NCI-H510A treated with DMSO at 0.1 percent for 48 hours (cell line): ENCODE results near the gene JAM2.
A peak's percentile ranks its signal among the peaks of the same experiment; 100 is the strongest.

Source experiments
- DNase-seq: peaks from one replicate; lab custom pipeline; 2025; lab: John Stamatoyannopoulos, UW

Gene JAM2

DNA sequence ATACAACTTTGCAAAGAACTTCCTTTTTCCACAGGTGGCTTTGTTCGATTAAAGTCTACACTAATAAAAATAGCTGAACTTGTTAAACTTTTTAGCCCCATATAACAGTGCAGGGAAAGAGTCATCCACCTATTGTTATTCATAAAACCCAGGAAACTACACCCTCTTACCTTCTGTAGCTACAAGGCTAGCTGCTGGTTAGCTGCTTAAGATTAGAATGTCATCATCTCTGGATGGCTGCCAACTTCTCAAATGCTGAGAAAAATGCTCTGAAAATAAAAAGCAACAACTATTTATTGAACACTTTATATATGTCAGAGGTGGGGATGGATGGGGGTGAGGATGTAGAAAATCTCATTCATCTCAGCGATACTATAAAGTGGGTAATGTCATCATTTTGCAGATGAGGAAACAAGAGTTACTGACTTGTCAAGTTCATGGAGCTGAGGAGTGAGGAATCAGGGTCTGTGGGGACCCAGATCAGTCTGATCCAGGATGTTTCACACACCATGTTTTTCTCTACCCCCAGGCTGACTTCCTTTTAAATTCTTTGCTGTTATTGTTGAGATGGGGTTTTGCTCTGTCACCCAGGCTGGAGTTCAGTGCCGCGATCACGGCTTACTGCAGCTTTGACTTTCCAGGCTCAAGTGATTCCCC is 78.6 kb downstream of the JAM2 start:
- no peak for DNase-seq

DNA sequence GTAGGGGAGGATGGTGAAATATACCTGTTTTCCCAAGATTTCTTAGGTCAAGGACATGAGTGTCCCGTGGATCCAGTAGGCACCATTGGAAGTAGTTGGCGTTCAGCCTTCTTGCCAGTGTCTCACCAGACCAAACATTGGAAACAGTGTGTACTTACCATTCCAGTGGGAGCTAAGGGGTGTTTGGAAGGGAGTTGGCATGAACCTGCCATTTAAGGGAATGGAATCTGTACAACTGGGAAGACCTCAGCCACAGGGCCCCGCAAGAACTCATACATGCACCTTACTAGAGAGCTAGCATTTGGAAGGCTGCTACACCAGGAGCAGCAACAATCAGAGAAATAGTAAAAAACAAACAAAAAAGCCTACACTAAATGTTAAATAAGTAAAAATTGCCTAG is 82.9 kb downstream of the JAM2 start:
- DNase-seq = no peak

DNA sequence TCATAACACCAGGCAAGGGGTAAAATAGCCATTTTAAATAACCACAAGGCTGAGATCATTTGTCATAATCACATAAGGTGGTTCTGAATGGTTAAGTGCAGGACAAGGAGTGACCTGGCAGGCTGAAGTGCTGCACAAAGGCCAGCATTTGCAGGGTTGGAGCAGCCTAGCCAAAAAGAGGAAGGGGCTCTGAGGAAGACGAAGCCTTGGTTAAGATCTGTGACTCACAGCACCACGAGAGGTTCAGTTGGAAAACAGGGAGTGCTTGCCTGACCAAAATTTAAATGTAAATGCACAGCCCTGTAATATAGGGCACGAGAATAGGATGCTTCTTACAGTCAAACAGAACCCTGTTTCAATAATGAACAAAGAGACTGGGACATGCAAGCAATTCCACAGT is 83.6 kb downstream of the JAM2 start:
- DNase-seq = no peak

DNA sequence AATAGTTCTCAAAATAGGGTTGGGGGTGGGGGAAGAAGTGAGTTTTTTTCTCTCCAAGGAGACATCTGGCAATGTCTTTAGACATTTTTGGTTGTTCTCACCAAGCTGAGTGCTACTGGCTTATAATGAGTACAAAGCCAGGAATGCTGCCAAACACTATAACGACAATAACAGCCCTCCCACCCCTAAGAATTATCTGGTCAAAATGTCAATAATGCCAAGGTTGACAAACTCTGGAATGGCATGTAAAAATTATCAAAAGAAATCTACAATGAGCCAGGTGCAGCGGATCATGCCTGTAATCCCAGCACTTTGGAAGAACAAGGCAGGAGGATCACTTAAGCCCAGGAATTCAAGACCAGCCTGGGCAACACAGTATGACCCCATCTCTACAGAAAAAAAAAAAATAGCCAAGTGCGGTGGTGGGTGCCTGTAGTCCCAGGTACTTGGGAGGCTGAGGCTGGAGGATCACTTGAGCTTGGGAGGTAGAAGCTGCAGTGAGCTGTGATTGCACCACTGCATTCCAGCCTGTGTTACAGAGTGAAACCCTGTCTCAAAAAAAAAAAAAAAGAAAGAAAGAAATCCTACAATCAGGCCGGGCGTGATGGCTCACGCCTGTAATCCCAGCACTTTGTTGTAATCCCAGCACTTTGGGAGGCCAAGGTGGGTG is 93.2 kb downstream of the JAM2 start:
- no peak for DNase-seq

DNA sequence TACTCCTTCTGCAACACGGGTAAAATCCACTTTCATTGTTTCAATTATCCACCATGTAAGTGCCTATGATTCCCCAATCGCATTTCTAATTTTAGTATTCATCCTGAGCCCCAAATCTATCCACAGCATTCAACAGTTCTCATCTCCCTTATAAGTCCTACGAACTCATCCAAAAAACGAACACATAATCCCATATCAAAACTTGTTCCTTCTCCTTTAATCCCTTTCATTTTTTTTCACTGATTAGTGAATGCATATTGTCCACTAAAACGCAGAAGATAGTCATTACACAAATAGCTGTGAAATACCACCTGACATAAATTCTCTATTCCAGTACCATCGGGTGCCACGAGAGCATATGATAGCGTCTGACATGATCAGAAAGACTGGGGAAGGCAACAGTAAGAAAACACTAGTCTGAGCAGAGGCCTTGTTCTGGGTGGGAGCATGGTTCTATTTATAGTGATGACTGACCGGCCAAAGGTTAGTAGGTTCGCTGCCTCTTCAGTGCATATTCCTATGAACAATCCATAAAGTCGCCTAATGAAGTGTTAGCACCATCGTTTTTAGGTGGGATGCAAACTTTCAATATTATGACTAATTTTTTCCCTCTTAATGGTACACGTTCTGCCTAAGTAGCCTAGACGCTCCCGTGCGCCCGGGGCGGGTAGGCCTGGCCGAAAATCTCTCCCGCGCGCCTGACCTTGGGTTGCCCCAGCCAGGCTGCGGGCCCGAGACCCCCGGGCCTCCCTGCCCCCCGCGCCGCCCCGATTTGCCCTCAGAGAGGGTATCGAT is 95.0 kb downstream of the JAM2 start:
- DNase-seq = peak; percentile 4

DNA sequence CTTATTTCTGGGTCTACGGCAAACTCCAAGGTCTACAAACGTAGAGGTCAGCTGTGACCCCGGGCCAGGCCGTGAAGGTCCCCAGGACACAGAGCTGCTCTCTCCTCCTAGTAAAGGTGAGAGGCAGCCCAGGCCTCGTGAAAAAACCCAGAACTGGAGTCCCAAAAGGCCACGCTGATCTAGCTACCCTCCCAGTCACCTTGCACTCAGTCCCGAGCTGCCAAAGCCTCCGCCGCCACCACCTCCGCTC is 95.5 kb downstream of the JAM2 start:
- DNase-seq = no peak

DNA sequence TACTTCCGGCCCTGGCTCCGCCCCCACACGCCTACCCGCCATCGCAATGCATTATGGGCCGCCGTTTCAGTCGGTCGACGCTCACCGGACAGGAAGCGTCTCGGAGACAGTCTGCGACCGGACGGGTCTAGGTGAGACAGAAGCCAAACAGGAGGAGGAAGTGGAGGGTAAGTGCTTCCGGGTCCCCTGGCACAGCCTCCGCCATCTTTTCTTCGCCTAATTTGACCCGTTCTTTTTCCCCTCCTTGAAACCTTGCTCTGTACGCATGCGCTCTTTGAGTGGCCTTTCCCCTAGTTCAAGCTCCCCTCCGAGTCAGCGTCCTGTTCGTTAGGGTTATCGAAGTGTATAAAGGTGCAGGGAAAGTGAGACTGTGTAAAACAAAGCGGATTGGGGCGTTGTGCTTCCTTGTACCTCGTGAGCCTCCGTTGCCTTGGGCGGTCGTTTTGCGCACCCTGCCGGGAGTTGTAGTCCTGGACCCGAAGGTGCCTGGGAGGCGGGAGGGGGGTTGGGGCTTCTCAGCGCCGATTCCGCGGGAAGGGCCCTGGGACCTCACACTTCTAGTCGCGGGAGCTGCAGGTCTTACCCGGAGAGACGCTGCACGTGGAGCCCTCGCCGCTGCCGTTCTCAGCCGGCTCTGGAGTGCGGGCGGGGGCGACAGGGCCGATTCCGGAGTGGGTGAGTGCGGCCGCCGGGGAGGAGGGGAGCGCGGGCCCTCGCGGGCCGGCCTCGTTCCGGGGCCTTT is 96.0 kb downstream of the JAM2 start, which contains the start of the genes ATP5PF and GABPA:
Gene ATP5PF, minus strand, starts transcription at position 1 of the 742 bp plus-strand sequence. CDS start 5,110 bp downstream, outside the sequence.
Gene GABPA, plus strand, starts transcription at position 69 of the 742 bp plus-strand sequence. CDS start 6,627 bp downstream, outside the sequence.
- DNase-seq = peak; percentile 92

DNA sequence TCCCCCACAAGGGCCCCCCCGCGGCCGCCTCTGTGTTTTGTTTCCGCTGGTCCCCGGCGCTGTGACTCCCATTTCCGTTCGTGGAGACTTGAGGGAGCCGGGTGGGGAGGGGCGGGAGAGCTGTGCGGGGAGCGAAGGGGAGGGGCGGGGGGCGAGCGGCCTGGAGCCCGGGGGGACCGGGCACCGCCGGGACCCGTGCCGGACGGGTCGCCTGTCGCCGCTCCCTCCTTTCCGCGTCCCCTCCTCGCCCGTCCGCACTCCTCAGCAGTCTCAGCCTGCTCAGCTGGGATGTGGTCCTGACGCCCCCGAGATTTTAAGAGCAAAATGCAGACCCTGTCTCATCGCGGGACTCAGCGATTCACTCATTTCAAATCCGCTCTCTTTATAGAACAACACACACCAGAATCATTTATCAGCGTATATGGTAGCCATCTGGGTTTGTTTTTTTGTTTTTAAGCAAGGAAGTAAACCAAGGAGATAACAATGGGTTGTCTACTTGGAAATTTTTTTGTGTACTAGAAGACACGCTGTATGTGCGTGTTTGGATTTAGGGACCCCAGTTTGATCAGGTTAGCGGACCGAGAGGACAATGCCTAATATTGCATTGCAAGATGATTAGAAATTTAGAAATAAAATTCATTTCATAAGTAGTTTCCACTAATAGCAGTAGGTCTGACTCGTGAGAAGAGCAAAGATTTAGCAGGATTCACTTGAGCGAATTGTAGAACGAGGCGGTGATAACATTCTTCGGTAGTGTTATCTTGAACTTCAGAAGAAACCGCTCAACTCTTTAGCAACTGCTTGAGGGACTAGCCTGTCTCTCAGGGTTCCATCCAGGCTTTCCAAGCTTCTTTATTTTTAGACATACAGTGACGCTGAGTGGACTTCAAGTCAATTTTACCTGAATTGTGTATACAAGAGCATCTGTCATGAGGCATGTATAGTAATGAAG is 96.9 kb downstream of the JAM2 start:
- peak; percentile 62 for DNase-seq

DNA sequence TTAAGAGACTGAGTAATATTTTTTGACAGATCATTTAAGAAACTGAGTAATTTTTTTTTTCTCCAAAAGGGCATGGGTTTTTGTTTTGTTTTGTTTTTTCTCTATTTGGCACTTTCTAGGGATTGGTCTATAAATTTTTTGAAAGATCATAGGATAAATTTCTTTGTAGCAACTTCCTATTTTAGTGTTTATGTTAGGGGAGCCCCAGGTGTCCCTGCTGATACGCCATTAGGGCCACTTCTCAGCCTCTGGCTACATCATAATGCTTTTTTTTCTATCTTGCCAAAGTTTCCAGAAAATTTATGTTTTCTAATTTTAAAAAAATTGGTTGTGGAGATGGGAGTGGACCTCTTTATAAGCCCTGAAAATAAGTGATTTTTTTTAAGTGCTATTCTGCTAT is 98.4 kb downstream of the JAM2 start:
- DNase-seq = no peak

DNA sequence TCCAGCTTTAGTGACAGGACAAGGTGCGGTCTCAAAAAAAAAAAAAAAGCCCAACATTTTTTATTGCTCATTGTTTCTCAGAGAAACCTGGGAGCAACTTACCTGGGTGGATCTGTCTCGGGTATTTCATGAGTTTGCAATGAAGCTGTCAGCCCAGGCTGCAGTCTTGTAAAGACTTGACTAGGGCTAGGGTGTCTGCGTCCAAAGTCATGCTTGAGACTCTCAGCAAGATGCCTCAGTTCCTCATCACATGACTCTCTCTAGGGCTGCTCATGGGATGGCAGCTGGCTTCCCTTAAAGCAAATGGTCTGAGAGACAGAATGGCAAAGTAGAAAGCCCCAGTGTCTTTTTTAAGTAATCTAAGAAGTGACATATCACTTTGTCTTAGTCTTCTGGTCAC is 103.8 kb downstream of the JAM2 start:
- no peak for DNase-seq

DNA sequence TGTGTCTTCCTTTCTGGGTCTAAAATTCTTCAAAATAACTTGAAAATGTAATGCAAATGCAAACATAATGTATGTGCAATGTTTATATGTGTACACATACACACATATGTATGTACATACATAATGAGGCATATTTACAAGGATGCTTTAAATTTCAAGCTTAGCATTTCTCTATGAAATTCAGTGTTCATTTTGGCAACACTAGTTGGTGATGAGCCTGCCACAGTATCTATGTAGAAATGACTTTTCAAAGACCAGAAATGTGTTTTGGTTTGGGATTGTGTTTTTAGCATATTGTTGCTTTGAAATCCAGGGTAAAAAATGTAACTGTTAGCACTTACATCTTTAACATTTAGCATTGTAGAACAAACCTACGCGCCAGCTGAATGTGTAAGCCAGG is 105.8 kb downstream of the JAM2 start:
- DNase-seq = no peak

DNA sequence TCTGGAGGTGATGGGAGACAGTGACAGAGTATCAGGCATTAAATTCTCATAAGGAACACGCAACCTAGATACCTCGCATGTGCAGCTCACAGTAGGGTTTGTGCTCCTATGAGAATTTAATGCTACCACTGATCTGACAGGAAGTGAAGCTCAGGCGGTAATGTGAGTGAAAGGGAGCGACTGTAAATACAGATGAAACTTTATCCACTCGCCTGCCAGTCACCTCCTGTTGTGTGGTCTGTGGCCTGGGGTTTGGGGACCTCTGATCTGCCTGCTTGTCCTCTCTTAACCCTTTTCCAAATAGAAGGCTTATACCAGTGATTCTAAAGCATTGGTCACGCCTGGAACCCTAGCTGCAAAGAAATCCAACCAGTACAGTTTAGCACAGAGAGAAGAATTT is 111.0 kb downstream of the JAM2 start:
- no peak for DNase-seq

DNA sequence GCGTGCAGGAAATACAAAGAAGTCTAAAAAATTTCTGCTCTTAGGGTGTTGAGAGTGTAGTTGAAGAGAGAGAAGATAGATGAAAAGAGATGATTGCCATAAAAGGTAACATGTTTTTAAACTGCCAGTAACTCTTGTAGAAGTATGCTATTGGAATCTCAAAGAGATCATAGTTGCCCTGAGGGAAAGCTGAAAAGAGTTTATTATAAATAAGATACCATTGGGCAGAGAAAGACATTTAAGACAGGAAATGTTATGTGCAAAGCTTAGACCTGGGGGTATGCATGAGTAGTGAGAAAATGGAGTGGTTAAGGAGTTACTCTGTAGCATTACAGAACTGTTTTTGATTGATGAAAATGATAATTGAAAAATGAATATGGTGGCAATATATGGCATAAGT is 113.4 kb downstream of the JAM2 start:
- no peak for DNase-seq

DNA sequence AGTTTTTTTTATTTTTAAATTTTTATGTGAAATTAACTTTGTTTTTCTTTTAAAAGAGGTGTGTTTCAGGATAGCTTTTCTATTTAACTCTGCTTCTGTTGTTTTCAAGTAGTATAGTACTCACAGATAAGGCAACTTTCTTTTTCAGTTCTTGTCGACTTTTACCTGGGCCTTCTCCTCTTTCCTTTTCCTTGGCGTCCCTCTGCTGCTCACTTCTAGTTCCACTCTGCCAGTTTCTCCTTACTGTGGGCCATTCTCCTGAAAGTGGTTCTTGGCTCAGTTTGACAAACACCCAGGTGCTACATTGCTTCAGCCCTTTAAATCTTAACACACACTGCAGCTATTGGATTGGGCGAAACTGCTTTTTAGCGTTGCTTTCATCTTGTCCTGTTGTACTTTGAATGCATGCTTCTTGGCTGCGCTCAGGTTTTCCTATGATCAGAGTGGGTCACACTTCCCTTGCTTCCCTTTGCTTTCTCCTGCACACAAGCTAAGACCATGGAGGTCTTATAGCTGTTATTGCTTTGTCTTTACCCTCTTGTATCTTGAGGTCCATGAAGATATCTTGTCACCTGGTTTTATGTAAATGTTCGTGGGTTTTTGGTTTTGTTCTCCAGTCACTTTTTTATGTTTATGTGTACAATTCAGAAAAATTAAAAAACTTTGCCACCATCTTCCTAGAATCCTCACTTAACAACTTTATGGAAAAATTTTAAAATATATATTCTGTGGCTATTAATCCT is 117.3 kb downstream of the JAM2 start:
- no peak for DNase-seq

DNA sequence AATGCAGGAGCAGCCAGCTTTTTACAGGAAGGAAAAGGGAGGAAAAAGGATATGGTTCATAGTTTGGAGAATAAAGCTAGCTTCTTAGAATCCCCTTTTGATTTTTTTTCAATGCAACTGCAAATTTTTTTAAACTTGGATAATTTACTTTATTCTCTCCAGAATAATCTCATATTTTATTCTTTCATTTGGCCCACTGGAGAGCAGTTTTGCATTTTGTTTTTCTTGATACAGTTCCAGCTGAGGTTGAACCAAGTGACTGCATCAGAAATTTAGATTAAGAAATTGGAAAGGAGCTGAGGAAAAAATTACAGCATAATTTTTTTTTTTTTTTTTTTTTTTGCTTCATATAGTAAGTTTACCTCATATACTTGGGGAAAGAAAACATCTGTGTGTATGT is 118.5 kb downstream of the JAM2 start:
- no peak for DNase-seq

DNA sequence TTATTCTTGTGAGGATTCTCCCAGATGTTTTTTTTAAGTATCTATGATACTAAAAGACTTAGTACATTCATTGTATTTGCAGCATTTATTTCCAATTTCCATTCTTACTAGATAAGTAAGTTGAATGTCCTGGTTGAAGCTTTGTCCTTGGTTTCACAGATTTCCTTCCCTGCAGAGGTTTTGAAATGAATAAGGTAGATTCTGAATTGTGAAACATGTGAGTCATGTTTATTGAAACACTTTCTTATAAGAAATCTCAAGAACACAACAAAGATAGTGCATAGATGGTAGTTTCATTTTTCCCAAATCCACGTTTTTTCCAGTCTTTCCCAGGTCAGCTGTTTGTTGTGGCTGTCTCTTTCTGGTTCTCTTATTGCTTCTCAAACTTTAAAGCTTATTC is 120.5 kb downstream of the JAM2 start:
- no peak for DNase-seq

DNA sequence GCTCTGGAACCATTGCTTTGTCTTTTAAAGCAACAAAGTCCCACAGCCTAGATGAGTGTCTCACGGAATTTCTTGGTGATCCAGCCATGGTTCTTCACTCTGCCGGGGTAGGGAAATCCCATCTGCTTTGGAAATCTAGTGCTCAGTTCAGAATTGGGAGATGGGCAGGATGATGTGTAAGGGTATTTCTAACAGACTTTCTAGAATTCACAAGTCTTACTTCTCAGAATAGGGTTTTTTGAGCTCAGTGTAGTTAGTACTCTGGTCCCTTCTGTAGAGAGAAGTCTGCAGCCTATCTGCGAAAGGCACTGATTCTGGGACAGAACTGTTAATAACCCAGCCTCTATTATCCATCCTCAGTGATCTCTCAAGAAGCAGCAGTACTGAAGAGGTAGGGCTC is 121.0 kb downstream of the JAM2 start:
- DNase-seq = no peak

DNA sequence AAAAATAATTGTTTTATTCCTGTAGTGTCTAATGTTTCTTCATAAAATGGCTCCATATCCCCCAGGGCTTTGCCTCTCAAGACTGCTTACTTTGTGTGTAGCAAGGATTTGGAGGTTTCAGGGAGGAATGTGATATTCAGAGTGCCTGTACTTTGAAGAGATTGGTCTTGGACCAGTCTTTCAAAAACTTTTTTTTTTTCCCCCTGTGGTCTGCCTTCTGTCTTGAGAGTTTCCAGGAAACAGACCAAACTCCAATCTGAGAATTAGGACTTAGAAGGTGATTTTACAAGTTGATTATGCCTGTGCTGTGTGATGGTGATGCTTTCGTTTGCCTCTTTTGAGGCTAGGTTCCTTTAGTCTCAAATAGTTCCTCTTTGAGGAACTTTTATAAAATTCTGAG is 121.6 kb downstream of the JAM2 start:
- no peak for DNase-seq

DNA sequence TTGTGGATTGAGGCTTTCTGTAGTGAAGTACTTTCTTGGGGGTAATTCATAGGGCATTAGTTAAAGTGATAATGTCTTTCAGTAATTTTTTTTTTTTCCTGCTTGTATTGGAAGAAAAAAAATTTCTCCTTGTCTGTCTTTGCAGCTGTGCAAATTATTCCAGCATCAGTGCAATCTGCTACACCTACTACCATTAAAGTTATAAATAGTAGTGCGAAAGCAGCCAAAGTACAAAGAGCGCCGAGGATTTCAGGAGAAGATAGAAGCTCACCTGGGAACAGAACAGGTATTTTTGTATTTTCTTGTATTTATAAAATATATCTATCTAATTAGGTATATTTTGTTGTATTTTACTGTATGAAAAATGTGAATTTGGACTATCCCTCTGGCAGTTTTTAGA is 125.0 kb downstream of the JAM2 start:
- no peak for DNase-seq
